ENCODE data around the gene EI24.

The EI24 gene

DNA sequence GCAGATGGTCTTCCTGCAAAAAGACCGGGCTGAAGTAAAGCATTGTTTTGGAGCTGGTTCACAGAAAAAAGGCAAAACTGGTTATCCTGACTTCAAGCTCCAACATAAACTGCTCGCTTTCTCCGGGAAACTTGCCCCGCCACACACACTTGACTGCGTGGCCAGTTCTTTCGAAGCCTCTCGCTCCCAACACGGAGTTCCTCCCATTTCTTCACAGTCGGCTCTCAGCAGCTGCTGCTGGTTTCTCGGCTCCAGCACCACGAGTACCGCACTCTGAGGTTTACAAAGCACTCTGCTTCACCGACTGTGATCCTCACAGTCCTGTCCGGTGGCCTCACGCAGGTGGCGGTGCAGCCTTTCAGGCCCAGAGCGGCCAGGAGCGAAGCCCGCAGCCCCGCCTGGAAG lies 56.0 kb downstream of the EI24 start:
- H3K4me3 ChIP-seq = peak overlapping the region; percentile 60 to 82 (median 70)
- peak overlapping the region; percentile 66 to 98 (median 93) for H3K27ac ChIP-seq

DNA sequence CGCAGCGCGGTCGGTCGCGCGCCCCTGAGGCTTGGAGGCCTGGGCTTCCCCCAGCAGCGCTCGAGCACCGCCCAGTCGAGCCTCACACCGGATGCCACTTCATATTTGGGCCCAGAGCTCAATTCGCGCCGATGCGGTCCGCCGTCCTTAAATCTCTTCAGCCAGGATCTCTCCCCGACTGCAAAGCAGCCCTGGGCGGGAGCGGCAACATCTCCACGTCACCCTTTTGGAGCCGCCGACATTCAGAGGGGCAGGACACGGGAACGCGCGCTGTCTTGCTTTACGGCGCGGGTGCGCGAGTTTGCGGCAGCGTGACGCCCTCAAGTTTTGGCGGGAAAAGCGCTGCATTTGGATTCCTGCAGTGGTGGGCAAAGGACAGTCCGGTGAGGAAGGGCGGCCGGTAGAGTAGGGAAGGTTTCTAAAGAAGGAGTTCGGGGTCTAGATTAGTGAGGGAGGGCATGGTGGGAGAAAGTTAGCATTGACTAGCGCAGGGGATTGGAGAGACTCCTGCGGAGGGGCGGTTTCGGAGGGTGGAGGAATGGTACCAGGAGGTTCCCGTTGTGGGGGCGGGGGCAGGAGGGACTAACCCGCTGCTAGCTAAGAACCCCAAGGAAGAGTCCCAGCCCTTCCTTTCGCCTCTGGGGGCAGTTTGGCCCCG lies 56.5 kb downstream of the EI24 start:
- H3K27ac ChIP-seq = peak overlapping the region; percentile 66 to 98 (median 93)
- peak overlapping the region; percentile 60 to 82 (median 70) for H3K4me3 ChIP-seq

DNA sequence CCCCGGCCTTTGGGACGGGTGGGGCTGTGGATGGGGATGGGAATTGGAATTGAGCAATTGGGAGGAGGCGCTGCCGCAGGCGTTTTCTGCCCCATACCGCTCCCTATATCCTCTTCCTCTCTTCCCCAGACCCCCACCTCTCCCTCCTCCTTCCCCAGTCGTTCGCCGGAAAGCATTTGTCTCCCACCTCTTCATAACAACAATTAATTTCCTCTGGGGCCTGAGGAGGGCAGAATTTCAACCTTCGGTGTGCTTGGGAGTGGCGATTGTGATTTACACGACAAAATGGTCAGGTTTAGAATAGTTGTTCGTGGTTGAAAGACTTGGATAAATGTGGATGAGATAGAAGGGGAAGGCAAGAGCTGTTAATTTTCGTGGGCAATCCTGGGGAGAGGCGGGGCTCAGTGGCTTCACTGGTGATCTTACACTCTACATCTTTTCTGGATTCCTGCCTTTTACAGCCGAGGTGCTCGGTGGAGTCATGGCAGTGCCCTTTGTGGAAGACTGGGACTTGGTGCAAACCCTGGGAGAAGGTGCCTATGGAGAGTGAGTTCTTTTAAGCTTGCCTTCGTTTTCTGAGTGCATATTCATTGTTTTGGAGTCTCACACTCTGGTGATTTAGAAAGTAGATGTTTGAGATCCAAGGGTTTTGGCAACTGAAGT lies 57.1 kb downstream of the EI24 start:
- Histone ChIP-seq H3K4me3 (peak overlapping the region; percentile 60 to 82 (median 70)), H3K27ac (peak overlapping the region in 19 of 21 experiments; percentile 85 to 98 (median 95))

DNA sequence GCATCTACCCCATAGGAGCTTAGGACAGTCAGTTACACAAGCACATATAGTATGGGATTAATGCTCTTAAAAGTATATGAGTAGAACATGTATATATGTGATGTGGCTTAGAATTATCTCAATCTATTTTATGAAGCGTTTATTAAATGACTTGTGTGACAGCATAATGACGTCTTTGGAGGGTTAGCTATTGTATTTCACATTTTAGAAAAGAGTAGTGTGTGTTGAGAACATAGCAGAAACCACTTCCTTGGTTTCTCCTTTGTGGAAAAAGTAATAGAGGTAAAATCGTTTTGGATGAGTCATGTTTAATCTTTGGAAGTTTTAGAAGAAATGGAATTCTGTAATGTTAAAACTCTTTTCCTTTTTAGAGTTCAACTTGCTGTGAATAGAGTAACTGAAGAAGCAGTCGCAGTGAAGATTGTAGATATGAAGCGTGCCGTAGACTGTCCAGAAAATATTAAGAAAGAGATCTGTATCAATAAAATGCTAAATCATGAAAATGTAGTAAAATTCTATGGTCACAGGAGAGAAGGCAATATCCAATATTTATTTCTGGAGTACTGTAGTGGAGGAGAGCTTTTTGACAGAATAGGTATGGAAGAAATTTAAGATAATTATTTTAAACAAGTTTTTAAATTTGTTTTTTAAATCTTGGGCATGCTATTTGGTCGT lies 58.1 kb downstream of the EI24 start:
- Histone ChIP-seq H3K27ac (peak overlapping the region in 3 of 21 experiments; percentile 14 to 95 (median 90)), H3K4me3 (peak overlapping the region in 1 of 7 experiments; percentile 65)

Data from skin epidermis (tissue), 12 donors.